Fibroblast of skin of left quadriceps (primary cell): ENCODE results near the gene ZNF516.

Experiments
- DNase-seq, 2 experiments: peaks; one replicate each; pipeline ENCODE4 v3.0.0-alpha.2; 2013; ENCODE audit warnings: low read depth in 2 of 2

The ZNF516 gene

GRCh38 chr18:76338619-76339245 lies 156.3 kb downstream of the ZNF516 start:
- no peak for DNase-seq

GRCh38 chr18:76338088-76338487 lies 157.0 kb downstream of the ZNF516 start:
- DNase-seq, result no peak

GRCh38 chr18:76335859-76336640 lies 159.0 kb downstream of the ZNF516 start:
- no peak for DNase-seq

- no peak for DNase-seq
These were observed 166.9 kb downstream of the ZNF516 start for GRCh38 chr18:76328140-76328539.

GRCh38 chr18:76323891-76324290 lies 171.2 kb downstream of the ZNF516 start:
- no peak for DNase-seq

- DNase-seq, result no peak
These were observed 172.4 kb downstream of the ZNF516 start for GRCh38 chr18:76322686-76323085.

- DNase-seq, result no peak
These were observed 175.7 kb downstream of the ZNF516 start for GRCh38 chr18:76319366-76319765.

- no peak for DNase-seq
These were observed 176.4 kb downstream of the ZNF516 start for GRCh38 chr18:76318607-76319006.

GRCh38 chr18:76317136-76317535 lies 177.9 kb downstream of the ZNF516 start:
- DNase-seq, result no peak

- DNase-seq, result no peak
These were observed 179.3 kb downstream of the ZNF516 start for GRCh38 chr18:76315722-76316230.

GRCh38 chr18:76314496-76314895 lies 180.5 kb downstream of the ZNF516 start:
- DNase-seq, result no peak

GRCh38 chr18:76314015-76314414 lies 181.0 kb downstream of the ZNF516 start:
- DNase-seq, result no peak
